Left colon (tissue), 2 donors: ENCODE data around the gene DNAJC16. TPM values are rescaled to one million over a fixed set of nuclear protein-coding genes. Genes with fewer than 3 reads are reported as not detected.
"Not testable (repeated sequence)": the region's sequence is repeated elsewhere in the genome, so short reads cannot be mapped to it uniquely, and the experiment has no call there.

Source experiments
- ATAC-seq: fragments of 200-7000 bp; cut with Tn5 transposase; one replicate; pipeline ENCODE4 v1.9.1; 2020; ENCODE audit warnings: mild to moderate bottlenecking, moderate library complexity
- DNase-seq, 2 donors: peaks; one replicate each; pipeline ENCODE4 v3.0.0-alpha.2; 2020
- intact Hi-C, 2 donors: fragments of 100-400 bp; cut with DNase I in 1 of 2; cut with micrococcal nuclease in 1 of 2; formaldehyde crosslinking; loops; one replicate each; pipeline versions ENCODE4 v1.11.2 to v1.14.0; 2022; cut with DNase I, micrococcal nuclease
- total RNA-seq, 2 donors: library from RNA; stranded (reverse); fragmentation: NEBNext Ultra II Directional; extraction: Animal tissue kit (Norgen Biotek cat#: 25700); gene quantifications; one replicate each; pipeline ENCODE4 v1.2.1, GENCODE V29; 2021
- donor health status: DM: no; HTN: no; CAD: no.
- donor health status: DM: yes; HTN: yes; CAD: no.

Gene DNAJC16
- total RNA-seq, 2 donors from 2014 or later = 23.5 to 26.5 TPM

GRCh38 chr1:15501208-15502032 lies 25.2 kb upstream of the DNAJC16 start:
- DNase-seq (peak in 1 of 2 donors; percentile 75), ATAC-seq (peak; percentile 73)
- intact Hi-C loops = no loop called here

- DNase-seq (no peak), ATAC-seq (no peak)
- intact Hi-C loops = no loop called here
Observed at GRCh38 chr1:15504436-15504835, 22.2 kb upstream of the DNAJC16 start.

GRCh38 chr1:15506831-15507230 lies 19.8 kb upstream of the DNAJC16 start:
- ATAC-seq (no peak), DNase-seq (no peak)
- intact Hi-C loops = no loop called here

DNA sequence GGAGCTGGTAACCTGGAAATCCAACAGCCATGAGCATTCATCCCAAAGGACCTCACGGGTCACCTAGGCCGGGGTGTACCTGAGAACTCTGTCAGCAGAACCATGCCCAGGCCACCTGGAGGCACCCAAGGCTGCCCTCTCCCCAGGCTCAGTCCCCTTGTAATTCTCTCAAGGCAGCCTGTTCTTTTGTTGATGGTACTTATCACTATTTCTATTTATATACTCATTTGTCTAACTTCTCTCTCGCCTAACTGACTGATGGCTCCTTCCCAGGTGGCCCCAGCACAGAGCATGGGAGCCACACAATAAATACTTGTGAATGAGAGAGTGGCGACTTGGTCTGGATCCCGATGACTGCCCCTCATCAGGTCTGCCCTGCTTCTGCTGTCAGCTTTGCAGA lies 19.4 kb upstream of the DNAJC16 start:
- intact Hi-C loops = no loop called here
- DNase-seq (no peak), ATAC-seq (no peak)

DNA sequence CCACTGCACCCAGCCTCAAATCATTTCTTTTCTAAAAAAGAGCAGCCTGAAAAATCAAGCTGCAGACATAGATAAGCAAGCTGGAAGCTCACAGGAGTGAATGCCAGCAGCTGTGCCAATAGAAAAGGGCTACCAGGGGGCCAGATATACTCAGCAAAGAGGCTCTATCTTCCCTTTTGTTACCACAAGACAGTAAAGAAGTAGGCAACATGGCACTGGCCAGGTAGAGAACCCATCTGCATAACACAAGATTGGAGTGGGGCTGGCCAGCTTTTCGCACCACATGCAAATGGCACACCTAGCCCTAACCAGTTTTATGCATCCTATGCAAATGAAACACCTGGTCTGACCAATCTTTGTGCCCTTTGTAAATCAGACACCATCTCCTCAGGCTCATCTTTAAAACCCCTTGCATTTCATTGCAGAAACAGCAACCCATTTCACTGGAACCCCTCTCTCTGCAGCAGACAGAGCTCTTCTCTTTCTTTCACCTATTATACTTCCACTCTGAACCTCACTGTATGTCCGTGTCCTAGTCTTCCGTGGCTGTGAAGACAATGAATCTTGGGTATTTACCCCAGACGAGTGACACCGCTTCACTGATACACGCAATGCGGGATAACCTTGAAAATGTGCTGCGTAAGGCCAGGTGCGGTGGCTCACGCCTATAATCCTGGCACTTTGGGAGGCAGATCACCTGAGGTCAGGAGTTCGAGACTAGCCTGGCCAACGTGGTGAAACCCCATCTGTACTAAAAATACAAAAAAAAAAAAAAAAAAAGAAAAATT lies 17.8 kb upstream of the DNAJC16 start:
- intact Hi-C loops = no loop called here

DNA sequence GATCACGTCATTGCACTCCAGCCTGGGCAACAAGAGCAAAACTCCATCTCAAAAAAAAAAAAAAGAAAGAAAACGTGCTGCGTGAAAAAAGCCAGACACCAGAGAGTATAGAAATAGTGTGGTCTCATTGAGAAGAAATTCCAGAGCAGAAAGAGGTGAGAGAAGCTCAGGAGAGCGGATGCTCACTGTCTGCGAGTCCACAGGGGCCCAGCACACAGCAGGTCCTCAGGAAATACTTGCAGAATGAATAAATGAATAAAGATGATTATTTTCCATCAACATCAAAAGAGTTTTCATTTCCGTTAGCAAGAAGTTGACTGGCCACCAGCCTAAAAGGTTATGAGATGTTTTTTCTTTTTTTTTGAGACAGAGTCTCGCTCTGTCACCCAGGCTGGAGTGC lies 17.1 kb upstream of the DNAJC16 start:
- intact Hi-C loops = no loop called here
- DNase-seq (no peak), ATAC-seq (no peak)

More for the DNA sequence above, 17.8 kb upstream of the DNAJC16 start:
- no peak for ATAC-seq
- no peak for DNase-seq

DNA sequence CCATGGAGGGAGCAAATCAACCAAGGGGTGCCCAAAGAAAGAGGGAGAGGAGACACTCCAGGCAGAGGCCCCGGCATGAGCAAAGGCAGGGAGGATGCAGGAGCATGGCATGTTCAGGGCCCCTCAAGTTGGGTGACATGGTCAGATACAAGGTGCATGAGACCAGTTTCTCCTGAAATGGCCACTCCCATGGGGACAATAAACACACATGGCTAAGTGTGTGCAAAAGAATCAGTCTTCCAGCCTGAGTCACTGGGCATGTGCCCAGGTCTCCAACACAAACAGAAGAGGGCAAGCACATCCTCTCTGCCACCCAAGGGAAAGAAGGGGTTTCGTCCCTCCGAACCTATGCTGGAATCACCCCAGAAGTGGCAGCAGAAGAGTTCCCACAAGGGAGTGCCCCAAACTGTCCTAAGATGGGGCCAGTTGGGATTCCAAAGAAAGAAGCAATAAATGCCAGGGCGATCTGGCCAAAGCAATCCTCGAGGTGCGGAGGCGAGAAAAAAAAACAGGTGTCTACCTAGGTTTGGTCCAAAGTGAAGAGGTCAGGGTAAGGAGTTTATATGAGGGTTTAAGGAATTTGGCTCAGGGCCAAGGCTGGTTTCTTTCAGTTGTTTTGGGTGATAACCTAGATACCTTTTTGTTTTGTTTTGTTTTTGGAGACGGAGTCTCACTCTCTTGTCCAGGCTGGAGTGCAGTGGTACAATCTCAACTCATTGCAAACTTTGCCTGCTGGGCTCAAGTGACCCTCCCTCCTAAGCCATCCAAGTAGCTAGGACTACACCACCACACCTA lies 15.8 kb upstream of the DNAJC16 start:
- intact Hi-C loops = no loop called here
- no peak for ATAC-seq
- no peak for DNase-seq

GRCh38 chr1:15513192-15513591 lies 13.5 kb upstream of the DNAJC16 start:
- intact Hi-C loops = no loop called here
- DNase-seq (no peak), ATAC-seq (no peak)

DNA sequence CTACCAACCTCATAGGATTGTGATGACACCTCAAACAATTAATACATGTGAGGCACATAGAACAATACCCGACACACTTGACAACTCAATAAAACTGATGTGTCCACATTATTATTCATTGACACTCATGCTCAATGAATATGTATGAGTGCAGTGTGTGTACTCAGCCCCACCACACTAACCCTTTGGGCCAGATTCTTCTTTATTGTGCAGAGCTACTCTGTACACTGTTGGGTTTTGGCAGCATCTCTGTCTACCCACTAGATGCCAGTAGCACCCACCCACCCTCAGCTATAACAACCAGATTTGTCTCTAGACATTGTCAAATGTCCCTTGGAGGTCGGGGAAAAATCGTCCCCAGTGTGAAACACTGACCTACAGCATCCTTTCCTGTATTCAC lies 12.7 kb upstream of the DNAJC16 start:
- intact Hi-C loops = no loop called here
- DNase-seq (no peak), ATAC-seq (no peak)

- ATAC-seq, intact Hi-C loops, DNase-seq: not testable (repeated sequence)
Observed at GRCh38 chr1:15514557-15514956, 12.1 kb upstream of the DNAJC16 start.

GRCh38 chr1:15515022-15515663 lies 11.5 kb upstream of the DNAJC16 start:
- no peak for ATAC-seq
- DNase-seq = no peak
- intact Hi-C loops = no loop called here

- intact Hi-C loops = no loop called here
- no peak for ATAC-seq
- DNase-seq = no peak
Observed at GRCh38 chr1:15519625-15520024, 7.0 kb upstream of the DNAJC16 start.

DNA sequence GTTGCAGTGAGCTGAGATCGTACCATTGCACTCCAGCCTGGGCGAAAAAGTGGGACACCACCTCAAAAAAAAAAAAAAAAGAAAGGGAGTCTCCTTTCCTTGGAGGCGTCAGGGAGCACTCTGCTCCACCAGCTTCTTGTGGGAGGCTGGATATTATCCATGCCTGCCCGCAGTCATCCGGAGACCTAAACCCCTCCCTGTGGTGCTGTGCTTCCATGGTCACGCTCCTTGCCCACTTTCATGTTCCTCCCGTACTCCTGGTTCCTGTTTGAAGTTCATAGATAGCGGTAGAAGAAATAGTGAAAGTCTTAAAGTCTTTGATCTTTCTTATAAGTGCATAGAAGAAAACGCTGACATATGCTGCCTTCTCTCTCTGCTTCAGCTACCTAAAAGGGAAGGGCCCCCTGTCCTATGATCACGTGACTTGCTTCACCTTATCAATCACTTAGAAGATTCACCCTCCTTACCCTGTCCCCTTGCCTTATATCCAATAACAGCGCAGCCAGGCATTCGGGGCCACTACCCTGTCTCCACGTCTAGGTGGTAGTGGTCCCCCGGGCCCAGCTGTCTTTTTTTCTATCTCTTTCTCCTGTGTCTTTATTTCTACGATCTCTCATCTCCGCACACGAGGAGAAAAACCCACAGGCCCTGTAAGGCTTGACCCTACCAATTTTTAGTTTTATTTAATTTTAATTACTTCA lies 5.3 kb upstream of the DNAJC16 start:
- DNase-seq, intact Hi-C loops, ATAC-seq: not testable (repeated sequence)

DNA sequence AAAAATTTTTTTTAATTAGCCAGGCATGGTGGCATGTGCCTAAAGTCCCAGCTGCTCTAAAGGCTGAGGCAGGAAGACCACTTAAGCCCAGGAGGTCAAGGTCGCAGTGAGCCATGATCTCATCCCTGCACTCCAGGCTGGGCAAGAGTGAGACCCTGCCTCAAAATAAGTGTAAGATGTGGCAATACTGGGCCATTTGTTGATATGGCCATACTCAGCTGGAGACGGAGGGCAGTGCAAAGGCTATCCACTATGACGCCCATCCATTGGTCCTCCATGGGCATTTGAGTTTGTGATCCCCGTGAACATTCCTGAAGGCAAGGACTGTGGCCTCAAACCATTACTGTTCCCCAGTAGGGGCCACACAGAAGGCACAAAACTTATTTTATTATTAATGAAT lies 4.1 kb upstream of the DNAJC16 start:
- DNase-seq = no peak
- intact Hi-C loops = no loop called here

DNA sequence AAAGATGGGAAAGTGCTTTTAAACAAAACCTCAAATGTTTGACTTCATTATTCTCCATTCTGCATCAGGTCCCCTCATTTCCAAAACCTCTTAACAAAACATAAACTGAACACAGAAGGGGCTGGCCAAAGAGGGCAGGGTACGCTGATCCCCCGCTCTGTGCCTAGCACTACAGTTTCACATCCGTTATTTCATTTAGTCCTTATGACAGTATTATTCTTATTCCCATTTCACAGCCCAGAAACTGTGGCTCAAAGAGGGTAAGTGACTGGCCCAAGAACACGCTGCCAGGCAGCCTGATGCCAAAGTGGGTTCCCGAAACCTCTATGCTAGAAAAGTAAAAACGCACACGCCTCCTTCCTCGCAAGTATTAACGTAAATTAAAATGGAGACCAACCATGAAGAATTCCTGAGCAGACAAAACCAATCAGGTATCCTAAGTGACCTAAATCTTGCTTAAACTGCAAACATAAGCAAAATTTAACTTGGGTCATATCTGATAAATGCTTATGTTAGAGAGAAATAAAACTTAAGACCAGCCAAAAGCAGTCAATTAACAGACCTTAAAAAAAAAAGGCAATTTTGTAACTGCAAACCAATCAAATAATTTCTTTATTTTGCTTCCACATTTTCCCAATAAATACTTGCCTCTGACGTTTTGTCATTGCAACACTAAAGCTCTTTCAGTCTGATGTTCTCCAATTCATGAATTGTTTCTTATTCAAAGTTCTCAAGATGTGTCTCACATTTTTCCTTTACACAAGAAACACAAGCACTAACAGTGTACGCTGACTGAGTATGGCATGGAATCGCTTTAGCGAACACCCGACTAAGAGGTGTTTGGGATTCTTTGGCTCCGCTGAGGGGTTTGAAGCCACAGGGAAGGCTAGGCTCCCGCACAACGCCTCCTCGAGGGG lies 3.3 kb upstream of the DNAJC16 start:
- ATAC-seq = no peak
- intact Hi-C loops = no loop called here
- DNase-seq = peak in 1 of 2 donors; percentile 17

More for the DNA sequence above, 4.1 kb upstream of the DNAJC16 start:
- no peak for ATAC-seq

- intact Hi-C loops = no loop called here
- no peak for ATAC-seq
- no peak for DNase-seq
Observed at GRCh38 chr1:15524021-15524282, 2.7 kb upstream of the DNAJC16 start, which contains the start of gene CASP9. TSS of gene CASP9 (minus strand) at chr1:15524215. CDS start at chr1:15524200, 15 bp downstream.

- intact Hi-C loops = no loop called here
- ATAC-seq (peak; percentile 63), DNase-seq (peak; percentile 99 to 100)
Observed at GRCh38 chr1:15524283-15525049, 2.2 kb upstream of the DNAJC16 start.
